GM18870 (cell line): ENCODE results near the gene CPOX.
A peak's percentile ranks its signal among the peaks of the same experiment; 100 is the strongest.
"Not testable (repeated sequence)": the region's sequence is repeated elsewhere in the genome, so short reads cannot be mapped to it uniquely, and the experiment has no call there.

Experiments used
- ATAC-seq: cut with Tn5 transposase; IDR thresholded peaks from one replicate; pipeline ENCODE4 v1.9.1; 2021; ENCODE audit warnings: moderate library complexity; ENCODE audit not compliant: unreplicated experiment

The CPOX gene

DNA sequence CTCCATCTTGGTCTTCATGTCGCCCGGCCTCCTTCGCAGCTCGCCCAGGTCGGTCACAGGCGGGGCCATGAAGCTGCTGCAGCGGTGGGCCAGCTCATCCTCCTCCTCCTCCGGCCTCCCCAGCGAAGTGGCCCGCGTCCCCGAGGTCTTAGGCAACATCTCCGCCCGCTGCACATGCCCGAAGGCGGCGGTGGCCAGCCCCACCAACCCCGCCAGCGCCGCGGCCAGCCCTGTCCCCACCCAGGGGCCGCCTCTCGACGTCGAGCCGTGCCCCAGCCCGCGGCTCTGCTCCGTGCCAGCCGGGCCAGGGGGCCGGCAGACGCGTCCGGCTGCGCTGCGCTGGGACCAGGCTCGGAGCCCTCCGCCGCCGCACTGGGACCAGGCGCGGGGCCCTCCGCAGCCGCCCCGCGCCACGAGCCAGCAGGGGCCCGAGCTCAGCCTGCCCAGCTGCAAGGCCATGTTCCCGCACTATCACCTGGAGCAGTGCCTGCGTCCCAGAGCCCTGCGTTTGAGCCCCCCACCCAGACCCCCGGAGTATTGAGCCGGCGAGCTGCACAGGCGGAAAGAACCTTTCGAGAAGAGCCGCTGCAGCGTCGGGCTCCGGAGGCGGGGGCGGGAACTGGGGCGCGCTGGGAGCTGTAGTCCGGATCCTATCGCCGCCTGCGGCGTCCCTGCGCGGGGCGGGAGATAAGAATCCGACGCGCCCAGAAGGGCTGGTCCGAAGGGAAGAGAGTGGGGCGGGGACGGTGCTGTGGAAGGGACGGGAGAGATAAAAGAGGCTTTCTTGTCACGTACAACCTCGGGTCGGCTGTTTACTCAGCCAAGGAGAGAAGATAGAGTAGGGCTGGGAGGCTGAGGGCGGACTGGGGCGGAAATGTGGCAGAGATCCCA is at the start of gene CPOX:
TSS of gene CPOX (minus strand) at position 566 of the 891 bp plus-strand sequence. CDS start at position 459, 107 bp downstream.
- peak; percentile 85 for ATAC-seq

DNA sequence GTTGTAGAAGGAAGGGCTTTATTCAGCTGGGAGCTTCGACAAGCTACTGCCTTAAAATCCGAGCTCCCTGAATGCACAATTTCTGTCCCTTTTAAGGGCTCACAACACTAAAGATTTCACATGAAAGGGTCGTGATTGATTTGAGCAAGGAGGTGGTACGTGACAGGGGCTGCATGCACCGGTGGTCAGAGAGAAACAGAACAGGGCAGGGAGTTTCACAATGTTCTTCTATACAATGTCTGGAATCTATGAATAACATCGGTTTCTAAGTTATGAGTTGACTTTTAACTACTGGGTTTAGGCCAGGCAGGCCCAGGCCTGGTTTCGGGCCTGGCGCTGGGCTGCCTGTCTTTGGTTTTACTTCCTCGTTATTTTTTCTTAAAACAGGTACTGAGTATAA is 49.4 kb upstream of the CPOX start:
- ATAC-seq = not testable (repeated sequence)

DNA sequence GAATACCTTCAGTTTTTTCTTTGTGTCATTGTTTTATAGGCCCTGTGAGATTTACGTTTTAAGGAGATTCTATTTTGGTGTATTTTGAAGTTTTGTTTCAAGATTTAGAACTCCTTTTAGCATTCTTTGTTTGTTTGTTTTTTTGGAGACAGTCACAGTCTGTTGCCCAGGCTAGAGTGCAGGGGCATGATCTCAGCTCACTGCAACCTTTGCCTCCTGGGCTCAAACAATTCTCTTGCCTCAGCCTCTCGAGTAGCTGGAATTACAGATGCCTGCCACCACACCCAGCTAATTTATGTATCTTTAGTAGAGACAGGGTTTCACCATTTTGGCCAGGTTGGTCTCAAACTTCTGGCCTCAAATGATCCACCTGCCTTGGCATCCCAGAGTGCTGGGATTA is 48.3 kb upstream of the CPOX start:
- ATAC-seq = not testable (repeated sequence)

DNA sequence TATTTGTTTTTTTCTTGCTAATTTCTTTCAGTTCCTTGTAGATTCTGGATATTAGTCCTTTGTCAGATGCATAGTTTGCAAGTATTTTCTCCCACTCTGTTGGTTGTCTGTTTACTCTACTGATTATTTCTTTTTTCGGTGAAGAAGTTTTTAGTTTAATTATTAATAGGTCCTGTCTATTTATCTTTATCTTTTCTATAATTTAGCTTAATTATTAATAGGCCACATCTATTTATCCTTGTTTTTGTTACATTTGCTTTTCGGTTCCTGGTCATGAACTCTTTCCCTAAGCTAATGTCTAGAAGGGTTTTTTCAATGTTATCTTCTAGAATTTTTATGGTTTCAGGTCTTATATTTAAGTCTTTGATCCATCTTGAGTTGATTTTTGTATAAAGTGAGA is 45.1 kb upstream of the CPOX start:
- not testable (repeated sequence) for ATAC-seq

DNA sequence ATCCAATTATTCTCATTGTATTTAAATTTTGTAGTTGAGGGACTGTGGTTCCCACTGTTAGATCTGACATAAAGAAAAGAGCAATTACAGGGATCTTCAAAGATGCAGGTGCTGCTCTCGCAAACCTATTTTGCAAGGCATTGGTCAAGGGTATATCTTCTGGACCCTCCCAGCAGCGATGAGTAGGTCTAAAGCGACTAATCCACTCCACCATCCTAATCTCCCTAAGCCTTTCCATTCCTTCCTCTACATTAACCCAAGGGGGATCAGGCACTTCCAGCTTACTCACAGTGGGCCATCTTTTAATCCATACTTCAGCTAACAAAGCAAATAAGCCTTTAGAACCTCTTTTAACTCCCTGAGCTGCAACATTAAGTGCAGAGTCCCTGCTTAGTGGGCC is 37.0 kb upstream of the CPOX start:
- ATAC-seq = no peak

DNA sequence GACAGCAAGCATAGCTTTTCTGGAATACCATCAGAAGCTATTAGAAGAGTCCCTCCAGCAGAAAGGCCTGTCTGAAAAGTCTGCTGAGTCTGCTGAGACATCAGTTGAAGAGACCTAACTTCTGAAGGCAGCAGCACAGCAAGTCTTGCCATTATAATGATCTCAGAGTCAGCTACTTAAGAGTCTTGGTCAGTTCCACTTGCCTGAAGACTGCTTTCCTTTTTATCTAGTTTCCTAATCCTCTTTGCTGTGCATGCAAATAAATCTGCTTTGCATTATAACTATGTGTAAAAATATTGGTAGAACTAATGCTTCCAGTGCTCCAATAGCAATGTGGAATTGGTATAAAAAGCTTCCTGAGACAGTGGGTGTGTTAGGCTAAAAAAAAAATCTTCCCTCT is 34.9 kb upstream of the CPOX start:
- ATAC-seq = no peak

DNA sequence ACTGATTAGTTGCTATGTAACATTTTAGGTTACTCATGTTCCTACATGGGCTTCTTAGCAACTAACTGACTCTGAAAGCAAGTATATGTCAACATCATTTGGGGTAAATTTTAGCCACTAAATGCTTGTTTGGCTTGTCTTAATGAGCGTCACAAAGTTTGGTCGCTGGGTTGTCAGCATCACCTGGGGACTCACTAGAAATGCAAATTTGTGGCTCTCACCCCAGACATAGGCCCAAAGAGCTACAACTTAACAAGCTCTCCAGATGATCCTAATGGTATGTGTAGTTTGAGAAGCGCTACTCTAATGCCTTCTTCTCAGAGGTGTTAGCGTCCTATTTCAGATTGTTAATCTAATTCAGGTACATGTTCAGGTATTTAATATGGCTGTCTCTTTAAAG is 32.7 kb upstream of the CPOX start:
- no peak for ATAC-seq

DNA sequence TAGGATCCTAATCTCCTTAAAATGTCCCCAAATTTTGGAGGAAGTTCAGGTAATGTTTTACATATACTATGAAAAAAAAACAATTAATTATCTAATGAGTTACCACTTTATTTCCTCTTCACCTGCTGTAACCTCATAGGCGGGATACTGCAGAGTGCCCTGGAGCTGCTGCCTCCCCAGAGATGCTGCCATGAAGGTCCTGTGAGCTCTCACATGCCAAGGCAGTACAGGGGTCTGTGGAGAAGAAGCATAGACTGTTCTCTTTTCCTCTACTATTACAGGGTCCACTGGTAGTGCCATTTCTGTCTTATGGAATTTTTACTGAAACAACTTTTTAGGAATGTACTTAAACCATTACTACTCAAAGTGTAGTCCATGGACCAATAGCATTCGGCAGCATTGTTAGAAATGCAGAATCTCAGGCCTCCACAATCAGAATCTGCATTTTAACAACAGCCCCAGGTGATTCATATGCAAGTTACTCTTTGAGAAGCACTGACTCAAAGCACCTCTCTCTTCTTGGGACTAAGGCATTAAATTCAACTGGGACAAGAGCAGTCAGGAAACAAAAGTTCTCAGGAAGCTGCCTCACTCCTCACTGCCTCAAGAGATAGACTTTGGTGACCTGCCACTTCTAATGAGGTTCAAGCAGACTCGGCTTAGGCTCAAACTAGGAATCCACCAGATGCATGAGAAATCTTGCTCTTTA is 30.3 kb upstream of the CPOX start:
- no peak for ATAC-seq

DNA sequence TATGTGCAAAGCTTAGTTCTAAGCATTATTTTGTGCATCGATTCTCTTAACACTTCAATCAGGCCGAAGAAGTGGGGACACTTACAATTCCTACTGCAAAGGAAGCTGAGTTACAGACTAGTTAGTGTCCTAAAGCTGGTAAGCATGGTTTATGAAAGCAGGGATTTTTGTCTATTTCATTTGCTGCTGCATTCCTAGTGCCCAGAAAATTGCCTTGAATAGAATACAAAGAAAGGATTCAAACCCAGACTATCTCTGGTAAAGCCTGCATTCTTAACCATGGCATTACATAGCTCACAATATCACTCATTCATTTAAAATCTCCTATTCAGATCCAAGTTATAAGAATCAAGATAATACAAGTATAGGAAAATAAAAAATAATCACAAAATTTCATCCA is 24.4 kb upstream of the CPOX start:
- ATAC-seq = no peak

DNA sequence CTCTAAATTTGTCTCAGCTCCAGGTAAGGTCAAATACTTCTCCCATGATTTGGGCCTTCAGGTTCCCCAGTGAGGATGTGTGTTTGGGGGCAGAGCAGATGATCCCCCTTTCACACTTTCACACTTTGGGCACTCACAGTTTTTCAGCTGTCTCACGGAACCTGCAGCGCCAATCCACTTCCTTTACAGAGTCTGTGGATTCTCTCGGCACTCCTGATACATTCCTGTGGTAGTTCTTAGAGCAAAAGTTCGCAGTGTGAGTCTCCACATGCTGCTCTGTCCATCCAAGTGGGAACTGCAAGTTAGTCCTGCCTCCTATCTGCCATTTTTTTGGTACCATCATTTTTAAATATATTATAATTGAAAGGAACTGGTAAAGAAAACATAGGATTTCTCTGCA is 20.2 kb upstream of the CPOX start:
- no peak for ATAC-seq

DNA sequence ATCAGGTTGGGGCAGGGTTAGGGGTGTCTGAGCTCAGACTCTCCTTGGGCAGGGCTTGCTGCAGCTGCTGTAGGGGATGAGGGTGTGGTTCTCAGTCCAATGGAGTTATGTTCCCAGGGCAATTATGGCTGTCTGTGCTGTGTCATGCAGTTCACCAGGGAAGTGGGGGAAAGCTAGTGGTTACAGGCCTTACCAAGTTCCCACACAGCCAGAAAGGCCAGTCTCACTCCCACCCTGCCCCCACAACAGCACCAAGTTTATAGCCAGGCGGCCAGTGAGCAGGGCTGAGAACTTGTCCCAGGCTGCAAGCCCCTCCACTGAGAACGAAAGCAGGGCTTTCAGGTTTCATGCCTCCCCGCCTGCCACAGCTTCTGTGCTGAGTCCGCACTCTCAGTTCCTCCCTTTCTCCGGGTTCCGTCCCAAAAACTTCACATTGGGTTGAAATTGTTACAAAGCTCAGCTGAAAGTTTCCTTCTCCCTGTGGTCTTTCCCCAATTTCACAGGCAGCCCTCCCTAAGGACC is 19.6 kb upstream of the CPOX start:
- peak; percentile 88 for ATAC-seq

DNA sequence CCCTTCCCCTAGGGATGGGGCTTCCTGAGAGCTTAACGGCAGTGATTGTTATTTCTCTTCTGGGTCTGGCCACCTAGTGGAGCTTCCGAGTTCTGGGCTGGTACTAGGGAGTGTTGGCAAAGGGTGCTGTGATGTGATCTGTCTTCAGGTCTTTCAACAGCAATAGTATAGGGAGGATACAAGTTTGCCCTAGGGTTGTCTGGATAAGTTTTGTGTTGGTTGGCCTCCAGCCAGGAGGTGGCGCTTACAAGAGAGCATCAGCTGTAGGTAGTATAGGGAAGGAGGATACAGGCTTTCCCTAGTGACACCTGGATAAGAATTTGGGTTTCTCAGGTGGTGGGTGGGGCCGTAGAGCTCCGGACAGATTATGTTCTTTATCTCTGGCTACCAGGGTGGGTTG is 19.2 kb upstream of the CPOX start:
- ATAC-seq = peak; percentile 59

DNA sequence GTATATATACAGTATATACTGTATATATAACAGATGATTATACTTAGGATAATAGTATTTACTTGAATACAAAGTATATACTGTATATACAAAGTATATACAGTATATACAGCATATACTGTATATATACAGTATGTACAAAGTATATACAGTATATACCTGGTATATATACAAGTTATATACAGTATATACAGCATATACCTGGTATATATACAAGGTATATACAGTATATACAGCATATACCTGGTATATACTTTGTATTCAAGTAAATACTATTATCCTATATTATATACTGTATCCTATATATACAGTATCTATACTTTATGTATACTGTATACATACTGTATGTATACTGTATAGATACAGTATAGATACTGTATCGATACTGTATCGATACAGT is 14.6 kb upstream of the CPOX start:
- ATAC-seq = no peak

DNA sequence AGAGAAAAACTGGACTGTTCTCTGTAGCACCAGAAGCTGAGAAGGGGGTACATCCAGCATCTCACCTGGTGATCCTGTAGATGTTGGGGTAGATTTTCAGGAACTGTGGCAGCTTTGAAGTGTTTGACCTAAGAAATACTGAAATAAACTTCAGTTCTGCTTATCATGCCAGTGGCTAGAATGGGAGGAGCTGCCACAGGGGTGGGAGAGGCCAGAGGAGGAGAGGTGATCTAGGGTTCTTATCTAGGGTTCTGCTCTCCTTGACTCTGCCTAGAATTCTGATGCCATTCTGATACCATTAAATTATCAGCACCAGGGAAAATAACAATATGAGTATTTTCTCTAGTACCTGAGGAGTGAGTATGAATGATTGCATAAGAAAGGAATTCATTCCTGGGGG is 10.2 kb upstream of the CPOX start:
- ATAC-seq = no peak

DNA sequence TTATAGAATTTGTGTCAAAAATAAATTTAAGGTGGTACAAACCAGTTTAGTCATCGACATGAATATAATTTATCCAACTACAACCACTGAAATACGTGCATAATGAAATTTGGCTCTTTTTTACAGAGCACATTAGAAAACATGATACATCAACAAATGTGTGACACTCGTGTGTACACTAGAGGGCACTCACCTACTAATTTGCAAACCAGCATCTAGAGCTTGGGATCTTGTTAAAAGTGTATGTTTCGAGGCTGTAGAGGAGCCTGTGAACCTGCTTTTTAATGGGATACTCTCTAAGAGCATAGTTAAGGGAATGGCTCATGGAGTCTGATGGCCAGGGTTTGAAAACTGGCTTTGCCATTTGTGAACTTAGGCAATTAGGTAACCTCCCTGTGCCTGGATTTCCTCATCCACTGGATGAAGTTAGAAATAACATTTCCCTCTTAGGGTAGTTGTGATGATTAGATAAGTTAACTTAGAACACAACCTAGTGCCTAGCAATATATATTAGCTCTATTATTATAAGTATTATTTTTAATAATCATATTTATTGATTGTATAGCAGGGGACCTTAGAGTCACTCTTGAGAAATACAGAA is 8.8 kb upstream of the CPOX start:
- ATAC-seq = peak; percentile 70

DNA sequence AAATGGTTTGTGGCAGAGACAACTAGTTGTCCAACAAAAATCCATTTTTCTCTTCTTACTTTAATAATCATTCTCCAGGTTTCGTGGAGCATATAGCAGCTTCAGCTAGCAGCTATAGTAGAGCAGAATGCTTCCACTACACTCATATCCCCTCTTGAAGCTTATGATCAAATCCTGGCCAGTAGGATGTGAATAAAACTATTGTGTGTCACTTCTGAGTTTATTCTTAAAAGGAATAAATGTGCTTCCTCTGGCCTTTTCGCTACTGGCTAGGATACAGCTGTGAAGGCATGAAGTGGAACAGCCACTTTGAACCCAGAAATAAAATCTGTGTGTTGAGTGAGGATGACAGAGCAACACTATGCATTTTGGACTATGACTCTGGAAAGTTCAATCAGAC is 7.8 kb upstream of the CPOX start:
- ATAC-seq = no peak

DNA sequence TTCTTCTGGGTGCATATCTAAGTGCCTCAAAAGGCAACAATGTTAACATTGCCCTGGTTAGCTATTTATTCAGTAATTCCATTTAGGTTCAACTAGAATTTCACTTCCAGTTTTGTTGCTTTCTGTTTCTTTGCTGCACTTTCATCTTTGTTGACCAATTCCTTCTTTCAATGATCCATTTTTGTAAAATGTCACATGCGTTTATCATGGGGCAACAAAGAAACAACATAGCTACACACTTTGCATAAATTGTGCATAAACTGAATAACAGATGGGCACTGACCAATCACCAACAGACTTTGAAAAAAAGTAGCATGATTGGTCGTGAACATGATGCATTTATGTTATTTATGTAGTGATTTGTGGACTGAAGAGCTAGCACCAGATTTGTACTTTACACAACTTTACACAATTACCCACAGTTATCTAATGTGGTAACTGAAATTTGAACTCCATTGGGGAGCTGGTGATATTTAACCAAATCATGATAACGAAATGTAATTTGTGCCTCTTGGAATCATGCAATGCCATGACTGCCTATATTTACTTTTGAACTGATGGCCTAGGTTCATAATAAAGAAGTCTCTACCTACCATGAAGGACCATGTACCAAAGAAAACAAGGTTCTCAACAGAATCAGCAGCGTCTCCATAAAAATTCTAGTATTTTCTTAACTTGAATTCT is 7.1 kb upstream of the CPOX start:
- peak; percentile 62 for ATAC-seq

DNA sequence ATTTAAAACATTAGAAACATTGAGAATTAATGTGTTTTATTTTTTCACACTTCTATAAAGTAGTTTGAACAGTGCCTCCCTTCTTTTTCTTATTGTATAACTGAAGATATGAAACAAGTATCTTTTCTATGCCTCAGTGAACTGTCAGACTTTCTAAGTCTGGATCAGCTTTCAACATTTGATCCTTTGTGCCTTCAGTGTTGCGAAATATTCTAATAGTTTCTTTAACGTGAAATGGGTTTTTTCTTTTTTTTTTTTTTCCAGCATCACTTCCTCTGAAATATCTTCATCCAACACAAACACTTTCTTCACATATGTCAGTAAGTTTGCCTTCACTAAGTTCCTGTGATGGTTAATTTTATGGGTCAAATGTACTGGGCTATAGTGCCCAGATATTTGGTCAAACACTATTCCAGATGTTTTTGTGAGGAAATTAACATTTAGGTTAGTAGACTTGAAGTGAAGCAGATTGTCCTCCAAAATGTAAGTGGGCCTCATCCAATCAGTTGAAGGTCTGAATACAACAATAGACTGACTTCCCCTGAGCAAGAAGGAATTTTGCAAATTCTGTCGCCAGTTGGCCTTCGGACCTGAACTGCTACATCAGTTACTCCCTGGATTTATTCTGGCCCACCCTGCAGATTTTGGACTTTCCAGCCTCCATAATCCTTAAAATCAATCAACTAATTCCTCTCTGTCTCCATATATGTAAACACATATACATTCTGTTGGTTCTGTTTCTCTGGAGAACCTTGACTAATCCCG is 6.4 kb upstream of the CPOX start:
- no peak for ATAC-seq

DNA sequence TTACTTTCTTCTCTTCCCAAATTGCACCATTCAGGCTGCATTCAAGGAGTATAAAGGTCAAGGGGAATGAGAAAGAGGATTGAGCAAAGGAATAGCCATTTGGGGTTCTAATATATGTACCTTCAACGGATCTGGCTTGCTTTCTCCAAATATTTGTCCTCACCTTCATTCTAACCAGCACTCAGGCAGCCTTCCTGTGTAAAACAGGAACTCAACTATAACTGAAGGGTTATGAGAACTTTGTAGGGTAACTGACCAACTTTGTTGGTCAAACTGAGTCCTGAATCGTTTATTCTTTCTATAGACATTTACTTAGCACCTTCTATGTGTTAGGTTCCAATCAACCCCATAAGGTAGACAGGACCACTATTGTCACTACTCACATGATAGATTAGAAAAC is 5.1 kb upstream of the CPOX start:
- ATAC-seq = no peak
